ENCODE measurements around the gene ADGRV1. TPM values are rescaled to one million over a fixed set of nuclear protein-coding genes. Genes with fewer than 3 reads are reported as not detected.
"Not testable (repeated sequence)": the region's sequence is repeated elsewhere in the genome, so short reads cannot be mapped to it uniquely, and the experiment has no call there.

ADGRV1 gene
- polyA plus RNA-seq, 1 donor from 2014 or later, result 3.7 TPM

DNA sequence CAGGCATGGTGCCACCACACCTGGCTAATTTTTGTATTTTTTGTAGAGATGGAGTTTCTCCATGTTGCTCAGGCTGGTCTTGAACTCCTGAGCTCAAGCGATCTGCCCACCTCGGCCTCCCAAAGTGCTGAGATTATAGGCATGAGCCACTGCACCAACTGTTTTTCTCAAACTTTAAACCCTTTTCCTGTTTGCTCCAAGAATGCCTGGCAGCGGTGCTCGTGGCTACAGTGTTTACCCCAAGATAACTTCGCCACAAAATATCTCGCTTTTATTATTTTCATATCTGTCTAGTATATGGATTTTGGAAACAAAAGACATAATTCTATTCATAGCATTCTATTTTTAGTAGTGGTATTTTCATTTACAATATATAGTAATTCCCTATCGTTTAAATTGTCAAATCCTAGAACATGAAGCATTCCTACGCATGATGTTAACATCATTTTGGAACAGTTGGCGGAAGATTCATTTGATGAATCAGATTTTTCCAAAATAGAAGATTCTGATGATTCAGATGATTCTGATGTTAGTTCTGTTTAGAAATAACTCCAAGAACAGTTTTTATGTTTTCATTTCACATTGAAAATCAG is 504.6 kb downstream of the ADGRV1 start:
- not testable (repeated sequence) for H3K9ac ChIP-seq (ENCODE audit: low read length); H3F3A ChIP-seq (ENCODE audit: insufficient read depth, low read length, poor library complexity, severe bottlenecking); H3K36me3 ChIP-seq (ENCODE audit: insufficient read depth, low read length); H3K4me2 ChIP-seq (ENCODE audit: low read length); H3K27ac ChIP-seq (ENCODE audit: low read length); H2AFZ ChIP-seq (ENCODE audit: low read depth, low read length); H3K9me2 ChIP-seq (ENCODE audit: insufficient read depth, low read length); H4K20me1 ChIP-seq (ENCODE audit: insufficient read depth); H3K79me2 ChIP-seq (replicated peaks; ENCODE audit: insufficient read depth, low read length); H3K4me3 ChIP-seq (ENCODE audit: low read length); H3K9me3 ChIP-seq (ENCODE audit: low read length); H3K27me3 ChIP-seq (ENCODE audit: insufficient read depth, low read depth, low read length)

GRCh38 chr5:91065496-91065895 is 506.9 kb downstream of the ADGRV1 start:
- TF ChIP-seq POLR2AphosphoS5 (IDR thresholded peaks at IDR 0.05) (no peak), TAF1 (IDR thresholded peaks at IDR 0.05; ENCODE audit: low read depth) (no peak), EP300 (conservative IDR thresholded peaks at IDR 0.05; ENCODE audit: poor library complexity, severe bottlenecking) (no peak), MXI1 (conservative IDR thresholded peaks at IDR 0.05; ENCODE audit: poor library complexity, severe bottlenecking) (no peak), RAD21 (conservative IDR thresholded peaks at IDR 0.05) (no peak), EZH2 (IDR thresholded peaks at IDR 0.05; ENCODE audit: borderline replicate concordance, insufficient read depth, low read length, poor library complexity, severe bottlenecking) (no peak), SMC3 (conservative IDR thresholded peaks at IDR 0.05; ENCODE audit: poor library complexity) (no peak), REST (IDR thresholded peaks at IDR 0.05; ENCODE audit: borderline replicate concordance) (no peak)
- TF ChIP-seq, protein P1, sequence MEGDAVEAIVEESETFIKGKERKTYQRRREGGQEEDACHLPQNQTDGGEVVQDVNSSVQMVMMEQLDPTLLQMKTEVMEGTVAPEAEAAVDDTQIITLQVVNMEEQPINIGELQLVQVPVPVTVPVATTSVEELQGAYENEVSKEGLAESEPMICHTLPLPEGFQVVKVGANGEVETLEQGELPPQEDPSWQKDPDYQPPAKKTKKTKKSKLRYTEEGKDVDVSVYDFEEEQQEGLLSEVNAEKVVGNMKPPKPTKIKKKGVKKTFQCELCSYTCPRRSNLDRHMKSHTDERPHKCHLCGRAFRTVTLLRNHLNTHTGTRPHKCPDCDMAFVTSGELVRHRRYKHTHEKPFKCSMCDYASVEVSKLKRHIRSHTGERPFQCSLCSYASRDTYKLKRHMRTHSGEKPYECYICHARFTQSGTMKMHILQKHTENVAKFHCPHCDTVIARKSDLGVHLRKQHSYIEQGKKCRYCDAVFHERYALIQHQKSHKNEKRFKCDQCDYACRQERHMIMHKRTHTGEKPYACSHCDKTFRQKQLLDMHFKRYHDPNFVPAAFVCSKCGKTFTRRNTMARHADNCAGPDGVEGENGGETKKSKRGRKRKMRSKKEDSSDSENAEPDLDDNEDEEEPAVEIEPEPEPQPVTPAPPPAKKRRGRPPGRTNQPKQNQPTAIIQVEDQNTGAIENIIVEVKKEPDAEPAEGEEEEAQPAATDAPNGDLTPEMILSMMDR (IDR thresholded peaks at IDR 0.05; ENCODE audit: poor library complexity, severe bottlenecking), result no peak
- no peaks in the 10 kb centered on the region for H3K9me2 ChIP-seq (ENCODE audit: insufficient read depth, low read length)
- H3F3A ChIP-seq (ENCODE audit: insufficient read depth, low read length, poor library complexity, severe bottlenecking), result peaks cover 4% of the 10 kb centered on the region
- H2AFZ ChIP-seq (ENCODE audit: low read depth, low read length), result no peak overlapping the region
- no peaks in the 10 kb centered on the region for H3K79me2 ChIP-seq (replicated peaks; ENCODE audit: insufficient read depth, low read length)
- no peaks in the 10 kb centered on the region for H3K9me3 ChIP-seq (ENCODE audit: low read length)
- H3K4me2 ChIP-seq (ENCODE audit: low read length), result no peak overlapping the region
- no peaks in the 10 kb centered on the region for H4K20me1 ChIP-seq (ENCODE audit: insufficient read depth)
- H3K4me3 ChIP-seq (ENCODE audit: low read length), result no peak overlapping the region
- H3K27me3 ChIP-seq (ENCODE audit: insufficient read depth, low read depth, low read length), result no peaks in the 10 kb centered on the region
- no peaks in the 10 kb centered on the region for H3K36me3 ChIP-seq (ENCODE audit: insufficient read depth, low read length)
- no peak overlapping the region for H3K9ac ChIP-seq (ENCODE audit: low read length)
- H3K27ac ChIP-seq (ENCODE audit: low read length), result no peak overlapping the region

- Histone ChIP-seq H3K9me2 (ENCODE audit: insufficient read depth, low read length) (no peaks in the 10 kb centered on the region), H3K36me3 (ENCODE audit: insufficient read depth, low read length) (no peaks in the 10 kb centered on the region), H3K9me3 (ENCODE audit: low read length) (no peaks in the 10 kb centered on the region), H3K4me2 (ENCODE audit: low read length) (no peak overlapping the region), H3K27ac (ENCODE audit: low read length) (no peak overlapping the region), H3K27me3 (ENCODE audit: insufficient read depth, low read depth, low read length) (no peaks in the 10 kb centered on the region), H3K9ac (ENCODE audit: low read length) (no peak overlapping the region), H2AFZ (ENCODE audit: low read depth, low read length) (no peak overlapping the region), H3K4me3 (ENCODE audit: low read length) (no peak overlapping the region), H4K20me1 (ENCODE audit: insufficient read depth) (no peaks in the 10 kb centered on the region), H3F3A (ENCODE audit: insufficient read depth, low read length, poor library complexity, severe bottlenecking) (peaks cover 4% of the 10 kb centered on the region), H3K79me2 (replicated peaks; ENCODE audit: insufficient read depth, low read length) (no peaks in the 10 kb centered on the region)
- TF ChIP-seq RAD21 (conservative IDR thresholded peaks at IDR 0.05), result no peak
- no peak for TF ChIP-seq REST (IDR thresholded peaks at IDR 0.05; ENCODE audit: borderline replicate concordance)
- TF ChIP-seq EZH2 (IDR thresholded peaks at IDR 0.05; ENCODE audit: borderline replicate concordance, insufficient read depth, low read length, poor library complexity, severe bottlenecking), result no peak
- TF ChIP-seq SMC3 (conservative IDR thresholded peaks at IDR 0.05; ENCODE audit: poor library complexity), result no peak
- no peak for TF ChIP-seq POLR2AphosphoS5 (IDR thresholded peaks at IDR 0.05)
- no peak for TF ChIP-seq EP300 (conservative IDR thresholded peaks at IDR 0.05; ENCODE audit: poor library complexity, severe bottlenecking)
- TF ChIP-seq, protein P1 (IDR thresholded peaks at IDR 0.05; ENCODE audit: poor library complexity, severe bottlenecking), result no peak
- no peak for TF ChIP-seq MXI1 (conservative IDR thresholded peaks at IDR 0.05; ENCODE audit: poor library complexity, severe bottlenecking)
- TF ChIP-seq TAF1 (IDR thresholded peaks at IDR 0.05; ENCODE audit: low read depth), result no peak
Observed at GRCh38 chr5:91069364-91069763, 510.8 kb downstream of the ADGRV1 start.

Measured in neural cell (in vitro differentiated cells).